H9 (cell line): Measurements from ENCODE around the gene YIPF2. TPM values are rescaled to one million over a fixed set of nuclear protein-coding genes. Genes with fewer than 3 reads are reported as not detected.

Source experiments
- DNase-seq: peaks from one replicate; pipeline ENCODE4 v3.0.0-alpha.2; 2017
- H2AFZ ChIP-seq: one replicate; pipeline ENCODE4 v1.6.1; 2013; ENCODE audit warnings: mild to moderate bottlenecking, low read length, control low read depth, moderate library complexity
- H2AK5ac ChIP-seq: 2 replicates; pipeline ENCODE4 v1.6.1; 2013; ENCODE audit warnings: low read length, control low read depth, mixed read lengths; ENCODE audit not compliant: insufficient read length
- H2BK120ac ChIP-seq: one replicate; pipeline ENCODE4 v1.6.1; 2013; ENCODE audit warnings: low read depth, mild to moderate bottlenecking, low read length, control low read depth, inconsistent platforms; ENCODE audit not compliant: poor library complexity, severe bottlenecking
- H2BK12ac ChIP-seq: 2 replicates; pipeline ENCODE4 v1.6.1; 2013; ENCODE audit warnings: low read length, control low read depth, mixed read lengths, low read depth; ENCODE audit not compliant: insufficient read length
- H2BK15ac ChIP-seq: 2 replicates; pipeline ENCODE4 v1.6.1; 2013; ENCODE audit warnings: low read depth, low read length, control low read depth
- H2BK20ac ChIP-seq: one replicate; pipeline ENCODE4 v1.6.1; 2013; ENCODE audit warnings: low read depth, mild to moderate bottlenecking, low read length, control low read depth, inconsistent platforms; ENCODE audit not compliant: poor library complexity, severe bottlenecking
- H2BK5ac ChIP-seq: 2 replicates; pipeline ENCODE4 v1.6.1; 2013; ENCODE audit warnings: low read length, control low read depth, mixed read lengths; ENCODE audit not compliant: insufficient read length
- H3K14ac ChIP-seq: 2 replicates; pipeline ENCODE4 v1.6.1; 2013; ENCODE audit warnings: low read length, control low read depth; ENCODE audit not compliant: insufficient read depth
- H3K18ac ChIP-seq: 2 replicates; pipeline ENCODE4 v1.6.1; 2013; ENCODE audit warnings: low read depth, mild to moderate bottlenecking, mixed read lengths, low read length, control low read depth; ENCODE audit not compliant: insufficient read length
- H3K23ac ChIP-seq: 2 replicates; pipeline ENCODE4 v1.6.1; 2013; ENCODE audit warnings: low read length, control low read depth, mixed read lengths, low read depth; ENCODE audit not compliant: insufficient read length
- H3K23me2 ChIP-seq: 2 replicates; pipeline ENCODE4 v1.6.1; 2013; ENCODE audit warnings: low read depth, mild to moderate bottlenecking, mixed read lengths, low read length, control low read depth; ENCODE audit not compliant: insufficient read length, poor library complexity, severe bottlenecking
- H3K27ac ChIP-seq: 2 replicates; pipeline ENCODE4 v1.5.1; 2013; ENCODE audit warnings: low read length, control low read depth, mixed read lengths, low read depth; ENCODE audit not compliant: insufficient read length
- H3K27me3 ChIP-seq: 2 replicates; pipeline ENCODE4 v1.6.1; 2013; ENCODE audit warnings: low read length, control low read depth, inconsistent platforms; ENCODE audit not compliant: insufficient read depth
- H3K4ac ChIP-seq: 2 replicates; pipeline ENCODE4 v1.6.1; 2013; ENCODE audit warnings: low read depth, mild to moderate bottlenecking, control low read depth, inconsistent platforms, low read length, moderate library complexity
- H3K4me1 ChIP-seq: 2 replicates; pipeline ENCODE4 v1.6.1; 2013; ENCODE audit warnings: low read length, control low read depth, inconsistent platforms; ENCODE audit not compliant: insufficient read depth
- H3K4me2 ChIP-seq: 2 replicates; pipeline ENCODE4 v1.6.1; 2013; ENCODE audit warnings: low read length, control low read depth, mixed read lengths; ENCODE audit not compliant: insufficient read length, insufficient read depth
- H3K56ac ChIP-seq: 2 replicates; pipeline ENCODE4 v1.6.1; 2013; ENCODE audit warnings: low read depth, mild to moderate bottlenecking, mixed read lengths, low read length, control low read depth; ENCODE audit not compliant: insufficient read length
- H3K79me1 ChIP-seq: 2 replicates; pipeline ENCODE4 v1.6.1; 2013; ENCODE audit warnings: low read depth, mild to moderate bottlenecking, moderate library complexity, low read length, control low read depth, inconsistent platforms; ENCODE audit not compliant: insufficient read depth, poor library complexity, severe bottlenecking
- H3K79me2 ChIP-seq: 2 replicates; pipeline ENCODE4 v1.6.1; 2013; ENCODE audit warnings: low read length, control low read depth, inconsistent platforms; ENCODE audit not compliant: insufficient read depth
- H3K9ac ChIP-seq: 2 replicates; pipeline ENCODE4 v1.6.1; 2013; ENCODE audit warnings: low read length, control low read depth, mixed read lengths; ENCODE audit not compliant: insufficient read length; ENCODE audit errors: extremely low read depth
- H3K9me3 ChIP-seq: one replicate; pipeline ENCODE4 v1.6.1; 2013; ENCODE audit warnings: low read depth, low read length, inconsistent platforms; ENCODE audit not compliant: control insufficient read depth
- H3T11ph ChIP-seq: one replicate; pipeline ENCODE4 v1.6.1; 2013; ENCODE audit warnings: mild to moderate bottlenecking, low read length, control low read depth, inconsistent platforms
- H4K20me1 ChIP-seq: one replicate; pipeline ENCODE4 v1.6.1; 2013; ENCODE audit not compliant: control insufficient read depth, insufficient read length, insufficient read depth
- H4K5ac ChIP-seq: 2 replicates; pipeline ENCODE4 v1.6.1; 2013; ENCODE audit warnings: low read depth, mild to moderate bottlenecking, mixed read lengths, low read length, control low read depth; ENCODE audit not compliant: insufficient read length
- H4K8ac ChIP-seq: replicated peaks from 2 replicates; pipeline ENCODE4 v1.6.1; 2013; ENCODE audit warnings: low read length, control low read depth, mixed read lengths, low read depth; ENCODE audit not compliant: insufficient read length
- H4K91ac ChIP-seq: 2 replicates; pipeline ENCODE4 v1.6.1; 2013; ENCODE audit warnings: low read depth, mild to moderate bottlenecking, moderate library complexity, mixed read lengths, low read length, control low read depth; ENCODE audit not compliant: insufficient read length
- H3K27ac Mint-ChIP-seq, 3 experiments: 2 replicates in 2 of 3; 3 replicates in 1 of 3; pipeline ENCODE4 v1.8.0; 2020 to 2021; ENCODE audit warnings: mixed read lengths in 3 of 3, mild to moderate bottlenecking in 1 of 3, moderate library complexity in 1 of 3
- H3K27me3 Mint-ChIP-seq: 2 replicates; pipeline ENCODE4 v1.8.0; 2021; ENCODE audit warnings: low read depth, mild to moderate bottlenecking, moderate library complexity, mixed read lengths
- H3K36me3 Mint-ChIP-seq, 3 experiments: 2 replicates in 2 of 3; 3 replicates in 1 of 3; pipeline ENCODE4 v1.8.0; 2020 to 2021; ENCODE audit warnings: low read depth in 3 of 3, mixed read lengths in 3 of 3; ENCODE audit not compliant: insufficient read depth in 1 of 3
- H3K4me1 Mint-ChIP-seq, 2 experiments: 2 replicates each; pipeline ENCODE4 v1.8.0; 2020; ENCODE audit warnings: mixed read lengths in 2 of 2
- H3K4me3 Mint-ChIP-seq, 2 experiments: 2 replicates in 1 of 2; 3 replicates in 1 of 2; pipeline ENCODE4 v1.8.0; 2020 to 2021; ENCODE audit warnings: mild to moderate bottlenecking in 2 of 2, mixed read lengths in 2 of 2, moderate library complexity in 1 of 2
- H3K9me3 Mint-ChIP-seq, 2 experiments: 2 replicates in 1 of 2; 3 replicates in 1 of 2; pipeline ENCODE4 v1.8.0; 2020; ENCODE audit warnings: mild to moderate bottlenecking in 2 of 2, mixed read lengths in 2 of 2, moderate library complexity in 1 of 2
- WGBS: extraction: QIAGEN DNeasy Blood & Tissue Kit; methylation state at CpG from one replicate; pipeline ENCODE4 v1.1.7; 2013; ENCODE audit warnings: missing lambda C conversion rate, low lambda C conversion rate, mixed read lengths; ENCODE audit not compliant: insufficient read length; ENCODE audit errors: extremely low coverage; 5-methylcytosine and 5-hydroxymethylcytosine counted together
- total RNA-seq: library from RNA; stranded (reverse); gene quantifications from 2 replicates; pipeline ENCODE4 v1.2.1, GENCODE V29; 2021
- TF ChIP-seq, protein P1 (sequence below): fragments of 200-600 bp; sonication (generic); conservative IDR thresholded peaks from 3 replicates; pipeline ENCODE4 v1.8.0; 2021; ENCODE audit warnings: antibody characterized with exemption, mild to moderate bottlenecking

YIPF2 gene
- total RNA-seq, 1 experiment from 2014 or later: 58.2 TPM

DNA sequence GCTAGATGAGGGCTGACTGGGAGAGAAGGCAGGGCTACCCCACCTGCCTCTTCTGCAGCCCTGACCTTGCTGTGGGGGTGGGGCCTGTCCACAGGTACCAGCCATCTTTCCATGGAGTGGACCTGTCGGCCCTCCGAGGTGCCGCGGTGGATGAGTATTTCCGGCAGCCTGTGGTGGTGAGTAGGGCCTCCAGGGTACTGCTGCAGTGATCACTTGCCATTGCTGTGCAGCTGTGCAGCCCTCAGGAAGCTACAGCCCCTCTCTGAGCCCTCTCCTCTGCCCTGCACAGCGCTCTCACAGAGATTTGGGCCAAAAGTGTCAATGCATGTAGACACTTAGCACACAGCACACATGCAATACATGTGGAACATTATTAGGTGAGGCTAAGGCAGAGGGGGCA is 11.8 kb downstream of the YIPF2 start:
- Histone ChIP-seq H3K9ac (no peak overlapping the region), H2BK15ac (no peak overlapping the region), H4K20me1 (no peaks in the 10 kb centered on the region), H3K4me2 (no peak overlapping the region), H3K9me3 (no peaks in the 10 kb centered on the region), H3K23me2 (no peaks in the 10 kb centered on the region), H2BK5ac (no peak overlapping the region), H3K14ac (no peak overlapping the region), H3K79me2 (no peaks in the 10 kb centered on the region), H3K27ac (no peak overlapping the region), H3K23ac (no peak overlapping the region), H3K4ac (no peak overlapping the region), H2AK5ac (no peak overlapping the region), H3K4me1 (no peaks in the 10 kb centered on the region), H4K5ac (no peak overlapping the region), H2BK12ac (no peak overlapping the region), H2BK120ac (no peak overlapping the region), H3K79me1 (no peaks in the 10 kb centered on the region), H3K18ac (no peak overlapping the region), H4K8ac (no peak overlapping the region), H3K56ac (no peak overlapping the region), H3T11ph (no peak overlapping the region), H2BK20ac (no peak overlapping the region), H2AFZ (no peak overlapping the region), H3K27me3 (no peaks in the 10 kb centered on the region), H4K91ac (no peak overlapping the region)
- Mint-ChIP-seq H3K4me1 (no peaks in the 10 kb centered on the region), H3K36me3 (peaks cover 9 to 65% (median 53%) of the 10 kb centered on the region in 3 experiments; a peak in 6 of 7 replicates), H3K9me3 (no peaks in the 10 kb centered on the region), H3K27me3 (no peaks in the 10 kb centered on the region), H3K4me3 (no peak overlapping the region), H3K27ac (no peak overlapping the region)
- TF ChIP-seq, protein P1, sequence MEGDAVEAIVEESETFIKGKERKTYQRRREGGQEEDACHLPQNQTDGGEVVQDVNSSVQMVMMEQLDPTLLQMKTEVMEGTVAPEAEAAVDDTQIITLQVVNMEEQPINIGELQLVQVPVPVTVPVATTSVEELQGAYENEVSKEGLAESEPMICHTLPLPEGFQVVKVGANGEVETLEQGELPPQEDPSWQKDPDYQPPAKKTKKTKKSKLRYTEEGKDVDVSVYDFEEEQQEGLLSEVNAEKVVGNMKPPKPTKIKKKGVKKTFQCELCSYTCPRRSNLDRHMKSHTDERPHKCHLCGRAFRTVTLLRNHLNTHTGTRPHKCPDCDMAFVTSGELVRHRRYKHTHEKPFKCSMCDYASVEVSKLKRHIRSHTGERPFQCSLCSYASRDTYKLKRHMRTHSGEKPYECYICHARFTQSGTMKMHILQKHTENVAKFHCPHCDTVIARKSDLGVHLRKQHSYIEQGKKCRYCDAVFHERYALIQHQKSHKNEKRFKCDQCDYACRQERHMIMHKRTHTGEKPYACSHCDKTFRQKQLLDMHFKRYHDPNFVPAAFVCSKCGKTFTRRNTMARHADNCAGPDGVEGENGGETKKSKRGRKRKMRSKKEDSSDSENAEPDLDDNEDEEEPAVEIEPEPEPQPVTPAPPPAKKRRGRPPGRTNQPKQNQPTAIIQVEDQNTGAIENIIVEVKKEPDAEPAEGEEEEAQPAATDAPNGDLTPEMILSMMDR: no peak
- WGBS: no CpG with 5 or more reads among the region's 6 CpGs
- peak; percentile 20 for DNase-seq
